Liver (tissue), 9 donors: ENCODE data around the gene WFS1. TPM values are rescaled to one million over a fixed set of nuclear protein-coding genes. Genes with fewer than 3 reads are reported as not detected.

Experiments
- DNase-seq: peaks from one replicate; pipeline ENCODE4 v3.0.0-alpha.2; 2017; ENCODE audit warnings: low spot score
- H3K27ac ChIP-seq, 2 donors: one replicate each; pipeline ENCODE4 v1.7.0; 2013; ENCODE audit warnings: inconsistent platforms in 2 of 2, low read length in 2 of 2, control low read depth in 1 of 2, low read depth in 1 of 2, mild to moderate bottlenecking in 1 of 2
- H3K27me3 ChIP-seq, 4 donors: one replicate each; pipeline versions ENCODE4 v1.6.1 to v1.7.0; 2013; ENCODE audit warnings: low read length in 3 of 4, inconsistent platforms in 1 of 4, mild to moderate bottlenecking in 1 of 4, moderate library complexity in 1 of 4; ENCODE audit not compliant: control insufficient read depth in 4 of 4, insufficient read depth in 4 of 4
- H3K36me3 ChIP-seq, 4 donors: one replicate each; pipeline versions ENCODE4 v1.6.1 to v1.7.0; 2013; ENCODE audit warnings: low read length in 3 of 4, mild to moderate bottlenecking in 3 of 4, low read depth in 1 of 4, moderate library complexity in 1 of 4; ENCODE audit not compliant: control insufficient read depth in 4 of 4, insufficient read depth in 3 of 4
- H3K4me1 ChIP-seq, 4 donors: one replicate each; pipeline versions ENCODE4 v1.6.1 to v1.7.0; 2013; ENCODE audit warnings: low read length in 3 of 4, mild to moderate bottlenecking in 3 of 4, moderate library complexity in 1 of 4; ENCODE audit not compliant: control insufficient read depth in 4 of 4, insufficient read depth in 4 of 4
- H3K4me3 ChIP-seq, 3 donors: one replicate each; pipeline versions ENCODE4 v1.6.1 to v1.7.0; 2013; ENCODE audit warnings: low read length in 3 of 3, control low read depth in 1 of 3, low read depth in 1 of 3, mild to moderate bottlenecking in 1 of 3
- H3K9ac ChIP-seq, 2 donors: one replicate each; pipeline ENCODE4 v1.7.0; 2013; ENCODE audit warnings: low read length in 2 of 2, mild to moderate bottlenecking in 2 of 2, moderate library complexity in 2 of 2, control low read depth in 1 of 2, low read depth in 1 of 2
- H3K9me3 ChIP-seq, 4 donors: one replicate each; pipeline versions ENCODE4 v1.6.1 to v1.7.0; 2013; ENCODE audit warnings: low read length in 3 of 4; ENCODE audit not compliant: control insufficient read depth in 4 of 4
- FOXA1 ChIP-seq: IDR thresholded peaks from 2 replicates; pipeline ENCODE4 v1.6.1; 2016; ENCODE audit warnings: antibody characterized with exemption
- FOXA2 ChIP-seq: IDR thresholded peaks from 2 replicates; pipeline ENCODE4 v1.6.1; 2016; ENCODE audit warnings: antibody characterized with exemption
- MAX ChIP-seq: IDR thresholded peaks from 2 replicates; pipeline ENCODE4 v1.6.1; 2016; ENCODE audit warnings: antibody characterized with exemption
- NR2F2 ChIP-seq: IDR thresholded peaks from 2 replicates; pipeline ENCODE4 v1.6.1; 2016; ENCODE audit warnings: antibody characterized with exemption
- RAD21 ChIP-seq, 2 donors: IDR thresholded peaks; 2 replicates each; pipeline ENCODE4 v1.6.1; 2016; ENCODE audit warnings: antibody characterized with exemption in 2 of 2, mild to moderate bottlenecking in 2 of 2
- SP1 ChIP-seq: IDR thresholded peaks from 2 replicates; pipeline ENCODE4 v1.6.1; 2018; ENCODE audit warnings: antibody characterized with exemption, mild to moderate bottlenecking
- YY1 ChIP-seq: IDR thresholded peaks from 2 replicates; pipeline ENCODE4 v1.6.1; 2016; ENCODE audit warnings: antibody characterized with exemption, mild to moderate bottlenecking
- ZBTB33 ChIP-seq: IDR thresholded peaks from 2 replicates; pipeline ENCODE4 v1.6.1; 2016; ENCODE audit warnings: antibody characterized with exemption
- WGBS: extraction: QIAGEN DNeasy Blood & Tissue Kit; methylation state at CpG from one replicate; pipeline ENCODE4 v1.1.7; 2013; 5-methylcytosine and 5-hydroxymethylcytosine counted together
- polyA plus RNA-seq, 2 donors: library from polyadenylated mRNA; stranded (reverse) in 1 of 2; unstranded in 1 of 2; fragments of 200-250 nt in 1 of 2; fragments of >200 nt in 1 of 2; fragmentation: Nextera tagmentation in 1 of 2; extraction: Ambion mirVana in 1 of 2; gene quantifications; one replicate each; pipeline versions ENCODE4 v1.2.1 to v1.2.3, GENCODE V29; 2013 to 2015
- total RNA-seq, 2 donors: library from RNA; depleted of rRNA; stranded (reverse); fragments of >200 nt; gene quantifications; one replicate each; pipeline ENCODE4 v1.2.3, GENCODE V29; 2014
- TF ChIP-seq, protein P1 (sequence below): IDR thresholded peaks from 2 replicates; pipeline ENCODE4 v1.6.1; 2016; ENCODE audit warnings: antibody characterized with exemption, mild to moderate bottlenecking
- donor health status: healthy.
- donor health status: healthy.
- donor health status: healthy.
- donor health status: healthy.
- donor health status: healthy.

Gene WFS1
- total and polyA plus RNA-seq, 4 donors = 6.0 to 23.9 (median 13.0) TPM

- no peak for DNase-seq
- WGBS = 24% methylated on average over 16 of the region's 16 CpGs
- H3K9ac ChIP-seq = no peak overlapping the region
- no peaks in the 10 kb centered on the region for H3K36me3 ChIP-seq
- H3K27me3 ChIP-seq = peaks cover 2 to 20% (median 12%) of the 10 kb centered on the region in 4 donors
- peak overlapping the region in 1 of 3 donors; percentile 14 for H3K4me3 ChIP-seq
- TF ChIP-seq NR2F2 = no peak
- no peak for TF ChIP-seq FOXA1
- TF ChIP-seq RAD21 (IDR thresholded peaks at IDR 0.05) = no peak
- no peak for TF ChIP-seq MAX
- TF ChIP-seq ZBTB33 = no peak
- no peak for TF ChIP-seq YY1
- no peak for TF ChIP-seq SP1
- no peaks in the 10 kb centered on the region for H3K4me1 ChIP-seq
- H3K27ac ChIP-seq = no peak overlapping the region
- H3K9me3 ChIP-seq = peaks cover 4 to 8% (median 4%) of the 10 kb centered on the region in 4 donors
Observed at GRCh38 chr4:6221301-6221850, 48.3 kb upstream of the WFS1 start.

DNA sequence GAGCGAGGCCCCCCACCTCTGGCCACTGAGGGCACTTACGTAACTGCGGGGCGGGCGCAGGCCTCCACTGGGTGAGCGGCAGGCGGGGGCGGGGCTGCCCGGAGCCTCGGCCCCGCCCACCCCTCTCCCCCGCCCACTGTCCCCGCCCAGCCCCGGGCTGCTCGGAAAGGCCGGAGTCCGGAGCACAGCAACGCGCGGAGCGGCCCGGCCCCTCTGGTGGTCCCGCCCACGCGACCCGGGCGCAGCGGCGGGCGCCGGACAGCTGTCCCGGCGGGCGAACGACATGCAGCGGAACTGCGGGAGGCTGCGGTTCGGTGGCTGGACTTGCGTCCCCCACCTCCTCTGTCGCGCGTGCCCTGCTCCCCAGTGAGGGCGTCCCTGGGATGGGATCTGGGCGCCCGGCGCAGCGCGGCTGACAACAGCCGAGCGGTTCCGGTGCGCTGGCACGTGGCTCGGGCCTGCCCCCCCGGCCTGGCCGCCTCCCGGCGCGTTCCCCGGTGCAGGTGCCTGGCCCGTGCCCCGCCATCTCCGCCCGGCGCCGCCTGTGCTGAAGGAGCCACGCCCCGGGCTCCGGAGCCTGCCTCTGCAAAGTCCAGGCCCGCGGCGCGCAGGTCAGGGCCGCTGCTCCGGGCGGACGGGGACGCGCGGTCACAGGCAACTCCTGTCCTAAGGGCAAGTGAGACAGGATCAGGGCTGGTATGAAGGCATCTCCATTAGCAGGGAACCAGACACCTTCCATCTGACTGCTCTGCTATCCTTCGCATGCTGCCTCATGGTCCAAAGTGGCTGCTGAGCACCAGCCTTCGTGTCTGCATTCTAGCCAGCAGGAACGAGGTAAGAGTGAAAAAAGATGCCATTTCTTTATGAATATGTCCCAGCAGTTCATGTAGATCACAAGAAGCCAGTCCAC lies 47.5 kb upstream of the WFS1 start:
- peaks cover 2 to 20% (median 12%) of the 10 kb centered on the region in 4 donors for H3K27me3 ChIP-seq
- no peak for DNase-seq

More for the DNA sequence above, 47.5 kb upstream of the WFS1 start:
- H3K4me1 ChIP-seq = no peaks in the 10 kb centered on the region
- TF ChIP-seq NR2F2 (no peak), FOXA1 (no peak), FOXA2 (no peak)
- TF ChIP-seq, protein P1, sequence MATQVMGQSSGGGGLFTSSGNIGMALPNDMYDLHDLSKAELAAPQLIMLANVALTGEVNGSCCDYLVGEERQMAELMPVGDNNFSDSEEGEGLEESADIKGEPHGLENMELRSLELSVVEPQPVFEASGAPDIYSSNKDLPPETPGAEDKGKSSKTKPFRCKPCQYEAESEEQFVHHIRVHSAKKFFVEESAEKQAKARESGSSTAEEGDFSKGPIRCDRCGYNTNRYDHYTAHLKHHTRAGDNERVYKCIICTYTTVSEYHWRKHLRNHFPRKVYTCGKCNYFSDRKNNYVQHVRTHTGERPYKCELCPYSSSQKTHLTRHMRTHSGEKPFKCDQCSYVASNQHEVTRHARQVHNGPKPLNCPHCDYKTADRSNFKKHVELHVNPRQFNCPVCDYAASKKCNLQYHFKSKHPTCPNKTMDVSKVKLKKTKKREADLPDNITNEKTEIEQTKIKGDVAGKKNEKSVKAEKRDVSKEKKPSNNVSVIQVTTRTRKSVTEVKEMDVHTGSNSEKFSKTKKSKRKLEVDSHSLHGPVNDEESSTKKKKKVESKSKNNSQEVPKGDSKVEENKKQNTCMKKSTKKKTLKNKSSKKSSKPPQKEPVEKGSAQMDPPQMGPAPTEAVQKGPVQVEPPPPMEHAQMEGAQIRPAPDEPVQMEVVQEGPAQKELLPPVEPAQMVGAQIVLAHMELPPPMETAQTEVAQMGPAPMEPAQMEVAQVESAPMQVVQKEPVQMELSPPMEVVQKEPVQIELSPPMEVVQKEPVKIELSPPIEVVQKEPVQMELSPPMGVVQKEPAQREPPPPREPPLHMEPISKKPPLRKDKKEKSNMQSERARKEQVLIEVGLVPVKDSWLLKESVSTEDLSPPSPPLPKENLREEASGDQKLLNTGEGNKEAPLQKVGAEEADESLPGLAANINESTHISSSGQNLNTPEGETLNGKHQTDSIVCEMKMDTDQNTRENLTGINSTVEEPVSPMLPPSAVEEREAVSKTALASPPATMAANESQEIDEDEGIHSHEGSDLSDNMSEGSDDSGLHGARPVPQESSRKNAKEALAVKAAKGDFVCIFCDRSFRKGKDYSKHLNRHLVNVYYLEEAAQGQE = no peak
- peak overlapping the region in 1 of 3 donors; percentile 14 for H3K4me3 ChIP-seq
- H3K9me3 ChIP-seq = peaks cover 4 to 8% (median 4%) of the 10 kb centered on the region in 4 donors
- WGBS = 18% methylated on average over 84 of the region's 84 CpGs
- no peak overlapping the region for H3K9ac ChIP-seq
- no peak overlapping the region for H3K27ac ChIP-seq
- no peaks in the 10 kb centered on the region for H3K36me3 ChIP-seq
